Transverse colon (tissue), 1 donor: ENCODE data around the gene RPTOR.

ENCODE experiments used
- EP300 ChIP-seq: sonication (generic); formaldehyde crosslinking; IDR thresholded peaks from one replicate; pipeline ENCODE4 v1.6.1; 2017; ENCODE audit warnings: antibody characterized with exemption, low read depth
- POLR2A ChIP-seq: fragments of 450-650 bp; IDR thresholded peaks from one replicate; pipeline ENCODE4 v1.6.1; 2016; ENCODE audit warnings: antibody characterized with exemption, mild to moderate bottlenecking, moderate library complexity

- TF ChIP-seq EP300 (no peak), POLR2A (no peak)
Measured at GRCh38 chr17:80815151-80815681, 270.6 kb downstream of the RPTOR start.
